SK-N-SH (cell line): ENCODE measurements around the gene THSD8. TPM values are rescaled to one million over a fixed set of nuclear protein-coding genes. Genes with fewer than 3 reads are reported as not detected.

Source experiments
- CTCF ChIA-PET: fragments of 300-600, 350-600 bp; formaldehyde crosslinking; extraction: SDS; loops from one replicate; lab custom pipeline; 2021; lab: Yijun Ruan, JAX
- POLR2A ChIA-PET: fragments of 350-600 bp; sonication (Branson Sonifier 250); formaldehyde crosslinking; extraction: SDS; loops from one replicate; lab custom pipeline; 2020; ENCODE audit warnings: antibody characterized with exemption, inconsistent platforms; lab: Yijun Ruan, JAX
- DNase-seq: peaks from one replicate; pipeline ENCODE4 v3.0.0; 2012
- H2AFZ ChIP-seq: fragments of 200-600 bp; sonication (generic); 2 replicates; pipeline ENCODE4 v1.8.1; 2016; ENCODE audit warnings: antibody characterized with exemption, mild to moderate bottlenecking, low read depth
- H3F3A ChIP-seq: fragments of 200-600 bp; sonication (generic); replicated peaks from 2 replicates; pipeline ENCODE3; 2016; ENCODE audit warnings: antibody characterized with exemption, mild to moderate bottlenecking; ENCODE audit not compliant: insufficient read depth
- H3K27ac ChIP-seq, 2 experiments: fragments of 200-500 bp in 1 of 2; fragments of 200-600 bp in 1 of 2; sonication (Bioruptor generic) in 1 of 2; sonication (generic), shearing (Covaris generic) in 1 of 2; 2 replicates each; pipeline versions ENCODE4 v1.5.1 to v1.6.1; 2014 to 2016; ENCODE audit warnings: low read depth in 2 of 2, inconsistent platforms in 1 of 2, low read length in 1 of 2, mild to moderate bottlenecking in 1 of 2, mixed read lengths in 1 of 2
- H3K27me3 ChIP-seq: fragments of 200-600 bp; sonication (generic), shearing (Covaris generic); 2 replicates; pipeline ENCODE4 v1.6.1; 2016; ENCODE audit warnings: mixed run types; ENCODE audit not compliant: insufficient read depth
- H3K36me3 ChIP-seq, 2 experiments: fragments of 200-500 bp in 1 of 2; fragments of 200-600 bp in 1 of 2; sonication (Bioruptor generic) in 1 of 2; sonication (generic) in 1 of 2; replicated peaks in 1 of 2; 2 replicates each; pipeline versions ENCODE3 to v1.5.1; 2014 to 2016; ENCODE audit warnings: low read length in 1 of 2, mild to moderate bottlenecking in 1 of 2; ENCODE audit not compliant: insufficient read depth in 2 of 2, control insufficient read depth in 1 of 2
- H3K4me1 ChIP-seq, 2 experiments: fragments of 200-500 bp in 1 of 2; fragments of 200-600 bp in 1 of 2; sonication (Bioruptor generic) in 1 of 2; sonication (generic), shearing (Covaris generic) in 1 of 2; 2 replicates each; pipeline versions ENCODE4 v1.5.1 to v1.6.1; 2014 to 2016; ENCODE audit warnings: low read depth in 1 of 2, low read length in 1 of 2, mixed run types in 1 of 2; ENCODE audit not compliant: insufficient read depth in 2 of 2, control insufficient read depth in 1 of 2
- H3K4me2 ChIP-seq: fragments of 200-600 bp; sonication (generic), shearing (Covaris generic); 2 replicates; pipeline ENCODE4 v1.6.1; 2017; ENCODE audit warnings: mixed run types
- H3K4me3 ChIP-seq, 2 experiments: fragments of 200-500 bp in 1 of 2; fragments of 200-600 bp in 1 of 2; sonication (Bioruptor generic) in 1 of 2; sonication (generic), shearing (Covaris generic) in 1 of 2; 2 replicates each; pipeline versions ENCODE4 v1.5.1 to v1.8.1; 2014 to 2016; ENCODE audit warnings: low read depth in 2 of 2, inconsistent platforms in 1 of 2, low read length in 1 of 2, mild to moderate bottlenecking in 1 of 2, mixed read lengths in 1 of 2, moderate library complexity in 1 of 2
- H3K79me2 ChIP-seq: fragments of 200-600 bp; sonication (generic); 2 replicates; pipeline ENCODE4 v1.8.1; 2017; ENCODE audit warnings: mild to moderate bottlenecking; ENCODE audit not compliant: insufficient read depth
- H3K9ac ChIP-seq: fragments of 200-600 bp; sonication (generic); 2 replicates; pipeline ENCODE4 v1.6.1; 2017; ENCODE audit warnings: mixed run types
- H3K9me2 ChIP-seq: fragments of 200-600 bp; sonication (generic); 2 replicates; pipeline ENCODE4 v1.6.1; 2017; ENCODE audit warnings: mixed run types
- H3K9me3 ChIP-seq: fragments of 200-600 bp; sonication (generic); 2 replicates; pipeline ENCODE4 v1.6.1; 2017; ENCODE audit warnings: mixed run types, mild to moderate bottlenecking, moderate library complexity
- H4K20me1 ChIP-seq: fragments of 200-600 bp; sonication (generic); 2 replicates; pipeline ENCODE4 v1.6.1; 2017; ENCODE audit warnings: mild to moderate bottlenecking, mixed run types; ENCODE audit not compliant: insufficient read depth
- CTCF ChIP-seq: fragments of 200-600 bp; sonication (generic); IDR thresholded peaks from 2 replicates; pipeline ENCODE4 v1.6.1; 2017; ENCODE audit warnings: antibody characterized with exemption, mild to moderate bottlenecking, moderate library complexity
- ELF1 ChIP-seq: IDR thresholded peaks from 2 replicates; pipeline ENCODE4 v1.4.0; 2012
- EP300 ChIP-seq, 2 experiments: IDR thresholded peaks; 2 replicates each; pipeline versions ENCODE4 v1.4.0 to v1.6.1; 2012; ENCODE audit warnings: borderline replicate concordance in 1 of 2, low read depth in 1 of 2, low read length in 1 of 2
- GABPA ChIP-seq: IDR thresholded peaks from 2 replicates; pipeline ENCODE4 v1.4.0; 2012; ENCODE audit warnings: low read depth, mild to moderate bottlenecking
- IRF3 ChIP-seq: fragments of 150-350 bp; IDR thresholded peaks from 2 replicates; pipeline ENCODE4 v1.6.1; 2016; ENCODE audit warnings: mild to moderate bottlenecking, low read depth, low read length
- JUND ChIP-seq: IDR thresholded peaks from 2 replicates; pipeline ENCODE4 v1.4.0; 2012
- MXI1 ChIP-seq: IDR thresholded peaks from 2 replicates; pipeline ENCODE4 v1.6.1; 2012; ENCODE audit warnings: mild to moderate bottlenecking, low read depth, low read length, improper control_type of control experiment
- NRF1 ChIP-seq: IDR thresholded peaks from 2 replicates; pipeline ENCODE4 v1.6.1; 2012; ENCODE audit warnings: low read depth, mild to moderate bottlenecking, low read length
- POLR2AphosphoS5 ChIP-seq: IDR thresholded peaks from 2 replicates; pipeline ENCODE4 v1.6.1; 2012; ENCODE audit warnings: low read depth, low read length
- RAD21 ChIP-seq: IDR thresholded peaks from 2 replicates; pipeline ENCODE4 v1.6.1; 2012; ENCODE audit warnings: mild to moderate bottlenecking, low read length
- RXRA ChIP-seq: IDR thresholded peaks from 2 replicates; pipeline ENCODE4 v1.4.0; 2012; ENCODE audit warnings: low read depth, mild to moderate bottlenecking, borderline replicate concordance
- SIN3A ChIP-seq: IDR thresholded peaks from 2 replicates; pipeline ENCODE4 v1.6.1; 2012; ENCODE audit warnings: low read depth, mild to moderate bottlenecking, low read length, moderate library complexity, borderline replicate concordance
- TAF1 ChIP-seq: IDR thresholded peaks from 2 replicates; pipeline ENCODE4 v1.6.1; 2012; ENCODE audit warnings: low read depth, mild to moderate bottlenecking, low read length, moderate library complexity, borderline replicate concordance
- TCF12 ChIP-seq: IDR thresholded peaks from 2 replicates; pipeline ENCODE4 v1.4.0; 2012
- USF2 ChIP-seq: fragments of 150-350 bp; IDR thresholded peaks from 2 replicates; pipeline ENCODE4 v1.6.1; 2017; ENCODE audit warnings: antibody characterized with exemption, low read length, low read depth, borderline replicate concordance
- YY1 ChIP-seq: IDR thresholded peaks from 2 replicates; pipeline ENCODE4 v1.4.0; 2012; ENCODE audit warnings: low read depth, mild to moderate bottlenecking
- WGBS: methylation state at CpG from one replicate; pipeline ENCODE4 v1.1.6; 2017; ENCODE audit warnings: low lambda C conversion rate; 5-methylcytosine and 5-hydroxymethylcytosine counted together
- polyA plus RNA-seq, 3 experiments: library from polyadenylated mRNA; depleted of rRNA; stranded (reverse); fragments of >200 nt; gene quantifications; 2 replicates each; pipeline ENCODE4 v1.2.3, GENCODE V29; 2012
- TF ChIP-seq, protein P1 (sequence below): IDR thresholded peaks from 2 replicates; pipeline ENCODE4 v1.4.0; 2012; ENCODE audit warnings: low read depth
- TF ChIP-seq, protein P2 (sequence below): IDR thresholded peaks from 2 replicates; pipeline ENCODE4 v1.4.0; 2012; ENCODE audit warnings: low read depth, borderline replicate concordance
- TF ChIP-seq, protein P3 (sequence below): IDR thresholded peaks from 2 replicates; pipeline ENCODE4; 2012

THSD8 gene
- polyA plus RNA-seq, 1 of the 3 experiments (the other 2 are of a cell fraction): not detected

- peaks cover 69% of the 10 kb centered on the region for H3F3A ChIP-seq
- H3K27me3 ChIP-seq: no peaks in the 10 kb centered on the region
- peak overlapping the region; percentile 97 to 98; a peak in 3 of 4 replicates for H3K27ac ChIP-seq
- ChIA-PET CTCF (interaction anchor here (1.5 to 3.4 kb wide), 3 partner anchors 9 to 61 kb away, joined by 7 to 46 read pairs (median 14); no protein-coding TSS in a partner anchor), POLR2A (no interaction called here)
- no peaks in the 10 kb centered on the region for H3K36me3 ChIP-seq
- no peak for TF ChIP-seq GABPA
- TF ChIP-seq EP300 (IDR thresholded peaks at IDR 0.05; ENCODE audit: borderline replicate concordance in 1 of 2, low read depth in 1 of 2, low read length in 1 of 2): no peak
- no peak for TF ChIP-seq JUND
- TF ChIP-seq YY1: no peak
- TF ChIP-seq IRF3: no peak
- TF ChIP-seq NRF1: no peak
- TF ChIP-seq POLR2AphosphoS5: no peak
- TF ChIP-seq, protein P1, sequence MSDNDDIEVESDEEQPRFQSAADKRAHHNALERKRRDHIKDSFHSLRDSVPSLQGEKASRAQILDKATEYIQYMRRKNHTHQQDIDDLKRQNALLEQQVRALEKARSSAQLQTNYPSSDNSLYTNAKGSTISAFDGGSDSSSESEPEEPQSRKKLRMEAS: no peak
- no peak for TF ChIP-seq TCF12
- TF ChIP-seq, protein P2, sequence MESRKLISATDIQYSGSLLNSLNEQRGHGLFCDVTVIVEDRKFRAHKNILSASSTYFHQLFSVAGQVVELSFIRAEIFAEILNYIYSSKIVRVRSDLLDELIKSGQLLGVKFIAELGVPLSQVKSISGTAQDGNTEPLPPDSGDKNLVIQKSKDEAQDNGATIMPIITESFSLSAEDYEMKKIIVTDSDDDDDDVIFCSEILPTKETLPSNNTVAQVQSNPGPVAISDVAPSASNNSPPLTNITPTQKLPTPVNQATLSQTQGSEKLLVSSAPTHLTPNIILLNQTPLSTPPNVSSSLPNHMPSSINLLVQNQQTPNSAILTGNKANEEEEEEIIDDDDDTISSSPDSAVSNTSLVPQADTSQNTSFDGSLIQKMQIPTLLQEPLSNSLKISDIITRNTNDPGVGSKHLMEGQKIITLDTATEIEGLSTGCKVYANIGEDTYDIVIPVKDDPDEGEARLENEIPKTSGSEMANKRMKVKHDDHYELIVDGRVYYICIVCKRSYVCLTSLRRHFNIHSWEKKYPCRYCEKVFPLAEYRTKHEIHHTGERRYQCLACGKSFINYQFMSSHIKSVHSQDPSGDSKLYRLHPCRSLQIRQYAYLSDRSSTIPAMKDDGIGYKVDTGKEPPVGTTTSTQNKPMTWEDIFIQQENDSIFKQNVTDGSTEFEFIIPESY: no peak
- TF ChIP-seq MXI1: no peak
- H3K4me1 ChIP-seq: peaks cover 52 to 74% of the 10 kb centered on the region in 2 experiments
- no peaks in the 10 kb centered on the region for H3K9me3 ChIP-seq
- peaks cover 6% of the 10 kb centered on the region for H3K79me2 ChIP-seq
- no peaks in the 10 kb centered on the region for H3K9me2 ChIP-seq
- H3K9ac ChIP-seq: no peak overlapping the region
- no peak overlapping the region for H3K4me2 ChIP-seq
- no peak overlapping the region for H3K4me3 ChIP-seq
- H2AFZ ChIP-seq: no peak overlapping the region
- WGBS: 91% methylated on average over 3 of the region's 3 CpGs
- no peak for DNase-seq
- H4K20me1 ChIP-seq: peaks cover 5% of the 10 kb centered on the region
Observed at GRCh38 chr19:12786952-12787351, 14.9 kb upstream of the THSD8 start.

DNA sequence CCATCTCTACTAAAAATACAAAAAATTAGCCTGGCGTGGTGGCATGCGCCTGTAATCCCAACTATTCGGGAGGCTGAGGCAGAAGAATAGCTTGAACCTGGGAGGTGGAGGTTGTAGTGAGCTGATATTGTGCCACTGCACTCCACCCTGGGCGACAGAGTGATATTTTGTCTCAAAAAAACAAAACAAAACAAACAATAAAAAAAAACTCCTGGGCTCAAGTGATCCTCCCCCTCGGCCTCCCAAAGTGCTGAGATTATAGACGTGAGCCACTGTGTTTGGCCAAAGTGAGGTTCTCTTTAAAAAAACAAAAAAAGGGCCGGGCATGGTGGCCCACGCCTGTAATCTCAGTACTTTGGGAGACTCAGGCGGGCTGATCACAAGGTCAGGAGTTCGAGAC lies 14.4 kb upstream of the THSD8 start:
- Histone ChIP-seq H2AFZ (no peak overlapping the region), H3K27me3 (no peaks in the 10 kb centered on the region), H3K36me3 (no peaks in the 10 kb centered on the region), H3K79me2 (peaks cover 11% of the 10 kb centered on the region), H3K4me2 (no peak overlapping the region), H3K9ac (no peak overlapping the region), H3K27ac (peak overlapping the region; percentile 97 to 98; a peak in 3 of 4 replicates), H3K4me1 (peaks cover 48 to 69% of the 10 kb centered on the region in 2 experiments), H4K20me1 (peaks cover 10% of the 10 kb centered on the region), H3K9me3 (no peaks in the 10 kb centered on the region), H3F3A (peaks cover 64% of the 10 kb centered on the region), H3K9me2 (no peaks in the 10 kb centered on the region), H3K4me3 (no peak overlapping the region)
- no peak for DNase-seq
- ChIA-PET CTCF (interaction anchor here (1.3 to 3.4 kb wide), 4 partner anchors 8 to 60 kb away, joined by 3 to 46 read pairs (median 10); no protein-coding TSS in a partner anchor), POLR2A (no interaction called here)
- 94% methylated on average over 9 of the region's 10 CpGs for WGBS
- TF ChIP-seq RAD21: no peak
- no peak for TF ChIP-seq CTCF
- TF ChIP-seq TAF1: no peak
- TF ChIP-seq, protein P3, sequence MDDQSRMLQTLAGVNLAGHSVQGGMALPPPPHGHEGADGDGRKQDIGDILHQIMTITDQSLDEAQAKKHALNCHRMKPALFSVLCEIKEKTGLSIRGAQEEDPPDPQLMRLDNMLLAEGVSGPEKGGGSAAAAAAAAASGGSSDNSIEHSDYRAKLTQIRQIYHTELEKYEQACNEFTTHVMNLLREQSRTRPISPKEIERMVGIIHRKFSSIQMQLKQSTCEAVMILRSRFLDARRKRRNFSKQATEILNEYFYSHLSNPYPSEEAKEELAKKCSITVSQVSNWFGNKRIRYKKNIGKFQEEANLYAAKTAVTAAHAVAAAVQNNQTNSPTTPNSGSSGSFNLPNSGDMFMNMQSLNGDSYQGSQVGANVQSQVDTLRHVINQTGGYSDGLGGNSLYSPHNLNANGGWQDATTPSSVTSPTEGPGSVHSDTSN: no peak
- no peak for TF ChIP-seq YY1
- no peak for TF ChIP-seq EP300 (IDR thresholded peaks at IDR 0.05; ENCODE audit: borderline replicate concordance in 1 of 2, low read depth in 1 of 2, low read length in 1 of 2)
- TF ChIP-seq SIN3A: no peak
- TF ChIP-seq RXRA: no peak
- TF ChIP-seq ELF1: no peak
- no peak for TF ChIP-seq USF2
- TF ChIP-seq, protein P2: no peak
